T-helper 1 cell treated with Interleukin-12 subunit alpha and Interleukin-12 subunit beta and Interleukin-4 antibody, amounts not matched to agents 30 ng/mL and 1 ng/mL, for 36 hours (primary cell): ENCODE measurements around the gene FUT8. TPM values are rescaled to one million over a fixed set of nuclear protein-coding genes. Genes with fewer than 3 reads are reported as not detected.

ENCODE experiments used
- intact Hi-C: fragments of 100-400 bp; cut with micrococcal nuclease; formaldehyde crosslinking; loops from one replicate; pipeline ENCODE4 v1.15.1; 2024
- total RNA-seq: library from RNA; stranded (reverse); gene quantifications from 2 replicates; pipeline ENCODE4 v1.2.3, GENCODE V29; 2022

The FUT8 gene
- total RNA-seq, 1 donor from 2014 or later: 156 TPM

- intact Hi-C loops: no loop called here
Measured at GRCh38 chr14:65487783-65488494, 75.4 kb downstream of the FUT8 start.

- intact Hi-C loops: no loop called here
Measured at GRCh38 chr14:65491274-65491673, 78.7 kb downstream of the FUT8 start.

GRCh38 chr14:65492266-65492665 is 79.7 kb downstream of the FUT8 start:
- intact Hi-C loops: no loop called here

- intact Hi-C loops: no loop called here
Measured at GRCh38 chr14:65495196-65495595, 82.7 kb downstream of the FUT8 start.

- intact Hi-C loops: no loop called here
Measured at GRCh38 chr14:65496178-65496993, 83.9 kb downstream of the FUT8 start.

GRCh38 chr14:65499138-65499537 is 86.6 kb downstream of the FUT8 start:
- intact Hi-C loops: no loop called here

- intact Hi-C loops: no loop called here
Measured at GRCh38 chr14:65500075-65500474, 87.5 kb downstream of the FUT8 start.

GRCh38 chr14:65501328-65501727 is 88.8 kb downstream of the FUT8 start:
- intact Hi-C loops: no loop called here

GRCh38 chr14:65502676-65503124 is 90.2 kb downstream of the FUT8 start:
- intact Hi-C loops: no loop called here

GRCh38 chr14:65503771-65504170 is 91.2 kb downstream of the FUT8 start:
- intact Hi-C loops: no loop called here

- intact Hi-C loops: no loop called here
Measured at GRCh38 chr14:65506801-65507200, 94.3 kb downstream of the FUT8 start.

GRCh38 chr14:65509842-65510241 is 97.3 kb downstream of the FUT8 start:
- intact Hi-C loops: loop anchor here (10.0 kb wide), 1 partner anchor 345 kb away; no protein-coding TSS in a partner anchor

GRCh38 chr14:65513671-65514070 is 101.1 kb downstream of the FUT8 start:
- intact Hi-C loops: loop anchor here (10.0 kb wide), 1 partner anchor 349 kb away; no protein-coding TSS in a partner anchor

- intact Hi-C loops: loop anchor here (5.0 to 10.0 kb wide), 2 partner anchors 84 to 353 kb away; no protein-coding TSS in a partner anchor
Measured at GRCh38 chr14:65517635-65518542, 105.4 kb downstream of the FUT8 start.

GRCh38 chr14:65528069-65528468 is 115.5 kb downstream of the FUT8 start:
- intact Hi-C loops: no loop called here

GRCh38 chr14:65531148-65531547 is 118.6 kb downstream of the FUT8 start:
- intact Hi-C loops: no loop called here

GRCh38 chr14:65533736-65534404 is 121.3 kb downstream of the FUT8 start:
- intact Hi-C loops: no loop called here

GRCh38 chr14:65536781-65537423 is 124.4 kb downstream of the FUT8 start:
- intact Hi-C loops: no loop called here

- intact Hi-C loops: no loop called here
Measured at GRCh38 chr14:65548878-65549277, 136.3 kb downstream of the FUT8 start.

GRCh38 chr14:65549429-65549828 is 136.9 kb downstream of the FUT8 start:
- intact Hi-C loops: no loop called here
